Sigmoid colon (tissue), 7 donors: Measurements from ENCODE around the gene TPM1. TPM values are rescaled to one million over a fixed set of nuclear protein-coding genes. Genes with fewer than 3 reads are reported as not detected.
A peak's percentile ranks its signal among the peaks of the same experiment; 100 is the strongest.

Experiments
- DNase-seq: peaks from one replicate; pipeline ENCODE4 v3.0.0-alpha.2; 2019
- H3K27ac ChIP-seq, 4 donors: fragments of 200-600 bp; sonication (generic); one replicate each; pipeline ENCODE4 v1.5.1; 2016 to 2019; ENCODE audit warnings: mild to moderate bottlenecking in 1 of 4
- H3K27me3 ChIP-seq, 3 donors: fragments of 200-600 bp; sonication (generic); one replicate each; pipeline ENCODE4 v1.5.1; 2019; ENCODE audit warnings: mild to moderate bottlenecking in 1 of 3
- H3K36me3 ChIP-seq, 4 donors: fragments of 200-600 bp; sonication (generic); one replicate each; pipeline ENCODE4 v1.5.1; 2016 to 2019
- H3K4me1 ChIP-seq, 4 donors: fragments of 200-600 bp; sonication (generic); one replicate each; pipeline ENCODE4 v1.5.1; 2017 to 2019
- H3K4me3 ChIP-seq, 4 donors: fragments of 200-600 bp; sonication (generic); one replicate each; pipeline ENCODE4 v1.5.1; 2017 to 2019; ENCODE audit warnings: mild to moderate bottlenecking in 2 of 4, moderate library complexity in 1 of 4
- H3K9me3 ChIP-seq, 4 donors: fragments of 200-600 bp in 3 of 4; sonication (generic) in 3 of 4; one replicate each; pipeline versions ENCODE4 v1.5.1 to v1.6.1; 2013 to 2019
- EP300 ChIP-seq, 4 donors: sonication (generic); formaldehyde crosslinking; IDR thresholded peaks; one replicate each; pipeline ENCODE4 v1.6.1; 2017; ENCODE audit warnings: antibody characterized with exemption in 4 of 4
- POLR2A ChIP-seq, 2 donors: fragments of 450-650 bp; IDR thresholded peaks; one replicate each; pipeline ENCODE4 v1.6.1; 2016; ENCODE audit warnings: antibody characterized with exemption in 2 of 2, mild to moderate bottlenecking in 2 of 2, moderate library complexity in 2 of 2
- POLR2AphosphoS5 ChIP-seq, 4 donors: sonication (generic); formaldehyde crosslinking; IDR thresholded peaks; one replicate each; pipeline ENCODE4 v1.6.1; 2017; ENCODE audit warnings: antibody characterized with exemption in 4 of 4
- WGBS, 2 donors: extraction: QIAGEN DNeasy Blood & Tissue Kit; methylation state at CpG; one replicate each; pipeline ENCODE4 v1.1.7; 2013; 5-methylcytosine and 5-hydroxymethylcytosine counted together
- intact Hi-C: fragments of 100-400 bp; cut with DNase I; formaldehyde crosslinking; loops from one replicate; pipeline ENCODE4 v1.15.1; 2023
- polyA plus RNA-seq, 3 donors: library from polyadenylated mRNA; stranded (reverse); fragments of 200-250 nt; gene quantifications; one replicate each; pipeline ENCODE4 v1.2.3, GENCODE V29; 2013
- total RNA-seq, 4 donors: library from RNA; depleted of rRNA; stranded (reverse); fragments of >200 nt; gene quantifications; one replicate each; pipeline ENCODE4 v1.1.0, GENCODE V29; 2016
- TF ChIP-seq, protein P1 (sequence below), 4 experiments: fragments of 450-650 bp in 3 of 4; fragments of 200-600 bp in 1 of 4; IDR thresholded peaks; one replicate each; pipeline ENCODE4 v1.5.1; 2016 to 2019; ENCODE audit warnings: antibody characterized with exemption in 4 of 4, mild to moderate bottlenecking in 3 of 4, moderate library complexity in 2 of 4
- donor health status: healthy with polysubstance abuse.
- donor health status: Bipolar disorder and iron deficiency.
- donor health status: healthy.

TPM1 gene
- total and polyA plus RNA-seq, 7 donors: 438 to 4,179 (median 2,634) TPM

DNA sequence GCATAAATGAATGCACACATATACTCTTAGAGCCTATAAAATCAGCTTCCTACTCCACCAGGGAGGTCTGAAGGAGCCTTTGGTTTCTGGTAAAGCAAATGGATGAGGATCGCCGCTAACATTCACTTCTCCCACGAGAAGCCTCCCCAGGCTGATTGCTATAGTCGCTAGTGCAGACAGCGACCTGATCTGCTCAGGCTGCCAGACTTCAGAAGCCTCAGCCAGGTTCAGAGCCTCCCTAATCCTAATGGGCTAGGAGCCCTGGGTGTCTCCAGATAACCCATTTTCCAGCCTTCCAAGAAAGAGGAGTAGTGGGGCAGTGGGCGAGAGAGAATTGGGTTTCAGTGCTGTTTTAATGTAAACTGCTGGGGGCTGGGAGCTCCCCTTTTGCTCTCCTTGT is 35.4 kb downstream of the TPM1 start:
- H3K4me1 ChIP-seq: peaks cover 2 to 60% (median 48%) of the 10 kb centered on the region in 4 donors
- 86 to 90% methylated on average over 6 of the region's 6 CpGs for WGBS, 2 donors
- H3K36me3 ChIP-seq: no peaks in the 10 kb centered on the region
- DNase-seq: no peak
- no peaks in the 10 kb centered on the region for H3K27me3 ChIP-seq
- H3K9me3 ChIP-seq: no peaks in the 10 kb centered on the region
- TF ChIP-seq EP300 (IDR thresholded peaks at IDR 0.05): no peak
- TF ChIP-seq POLR2AphosphoS5 (IDR thresholded peaks at IDR 0.05): no peak
- TF ChIP-seq POLR2A (IDR thresholded peaks at IDR 0.05): no peak
- TF ChIP-seq, protein P1, sequence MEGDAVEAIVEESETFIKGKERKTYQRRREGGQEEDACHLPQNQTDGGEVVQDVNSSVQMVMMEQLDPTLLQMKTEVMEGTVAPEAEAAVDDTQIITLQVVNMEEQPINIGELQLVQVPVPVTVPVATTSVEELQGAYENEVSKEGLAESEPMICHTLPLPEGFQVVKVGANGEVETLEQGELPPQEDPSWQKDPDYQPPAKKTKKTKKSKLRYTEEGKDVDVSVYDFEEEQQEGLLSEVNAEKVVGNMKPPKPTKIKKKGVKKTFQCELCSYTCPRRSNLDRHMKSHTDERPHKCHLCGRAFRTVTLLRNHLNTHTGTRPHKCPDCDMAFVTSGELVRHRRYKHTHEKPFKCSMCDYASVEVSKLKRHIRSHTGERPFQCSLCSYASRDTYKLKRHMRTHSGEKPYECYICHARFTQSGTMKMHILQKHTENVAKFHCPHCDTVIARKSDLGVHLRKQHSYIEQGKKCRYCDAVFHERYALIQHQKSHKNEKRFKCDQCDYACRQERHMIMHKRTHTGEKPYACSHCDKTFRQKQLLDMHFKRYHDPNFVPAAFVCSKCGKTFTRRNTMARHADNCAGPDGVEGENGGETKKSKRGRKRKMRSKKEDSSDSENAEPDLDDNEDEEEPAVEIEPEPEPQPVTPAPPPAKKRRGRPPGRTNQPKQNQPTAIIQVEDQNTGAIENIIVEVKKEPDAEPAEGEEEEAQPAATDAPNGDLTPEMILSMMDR (IDR thresholded peaks at IDR 0.05): no peak
- intact Hi-C loops: no loop called here
- H3K4me3 ChIP-seq: no peak overlapping the region
- H3K27ac ChIP-seq: peak overlapping the region in 1 of 4 donors; percentile 97

DNA sequence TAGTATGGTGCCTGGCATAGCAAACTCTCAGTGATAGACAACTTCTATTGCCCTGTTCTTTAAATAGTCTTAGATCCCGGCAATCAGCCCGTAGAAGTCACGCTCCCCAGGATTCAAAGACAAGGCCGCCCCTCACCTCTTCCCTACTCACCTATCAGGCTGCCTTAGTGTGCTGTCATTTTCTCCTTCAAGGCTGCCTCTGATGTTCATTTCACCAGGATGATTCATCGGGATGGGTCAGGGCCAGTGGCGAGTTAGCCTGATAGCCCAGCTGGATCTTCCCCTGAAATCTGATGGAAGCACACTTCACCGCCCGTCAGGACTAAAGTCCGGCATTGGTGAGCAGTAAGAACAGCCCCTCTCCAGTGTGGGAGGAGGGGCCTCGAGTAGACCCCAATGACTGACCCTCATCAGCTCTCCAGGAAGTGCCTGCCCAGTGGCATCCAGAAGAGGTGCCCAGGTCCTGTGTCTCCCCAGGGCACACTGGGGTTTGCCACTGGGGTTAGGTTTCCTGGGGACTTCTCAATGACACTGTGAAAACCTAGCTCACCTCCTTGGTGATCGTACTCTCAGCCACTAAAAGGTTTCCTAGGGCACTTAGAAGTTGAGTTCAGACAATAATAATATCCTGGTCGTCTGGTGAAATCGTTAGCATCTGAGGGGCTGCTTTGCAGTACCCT is 37.5 kb downstream of the TPM1 start:
- intact Hi-C loops: no loop called here
- H3K4me1 ChIP-seq: peaks cover under 1 to 50% (median 40%) of the 10 kb centered on the region in 4 donors
- DNase-seq: no peak
- WGBS, 2 donors: 91% methylated on average over 13 of the region's 13 CpGs
- H3K9me3 ChIP-seq: no peaks in the 10 kb centered on the region
- TF ChIP-seq POLR2A (IDR thresholded peaks at IDR 0.05) (no peak), POLR2AphosphoS5 (IDR thresholded peaks at IDR 0.05) (no peak), EP300 (IDR thresholded peaks at IDR 0.05) (no peak)
- peak overlapping the region in 3 of 4 donors; percentile 16 to 71 (median 68) for H3K27ac ChIP-seq
- H3K4me3 ChIP-seq: no peak overlapping the region
- H3K27me3 ChIP-seq: no peaks in the 10 kb centered on the region
- H3K36me3 ChIP-seq: no peaks in the 10 kb centered on the region

GRCh38 chr15:63080634-63081250 is 38.2 kb downstream of the TPM1 start:
- TF ChIP-seq EP300 (IDR thresholded peaks at IDR 0.05) (no peak), POLR2A (IDR thresholded peaks at IDR 0.05) (no peak), POLR2AphosphoS5 (IDR thresholded peaks at IDR 0.05) (no peak)
- TF ChIP-seq, protein P1 (IDR thresholded peaks at IDR 0.05): no peak
- H3K9me3 ChIP-seq: no peaks in the 10 kb centered on the region
- H3K4me3 ChIP-seq: no peak overlapping the region
- H3K36me3 ChIP-seq: no peaks in the 10 kb centered on the region
- WGBS, 2 donors: 94 to 97% methylated on average over 10 of the region's 10 CpGs
- no peaks in the 10 kb centered on the region for H3K27me3 ChIP-seq
- intact Hi-C loops: no loop called here
- peak overlapping the region in 3 of 4 donors; percentile 16 to 71 (median 68) for H3K27ac ChIP-seq
- no peak for DNase-seq
- peaks cover 0 to 43% (median 35%) of the 10 kb centered on the region in 4 donors for H3K4me1 ChIP-seq

DNA sequence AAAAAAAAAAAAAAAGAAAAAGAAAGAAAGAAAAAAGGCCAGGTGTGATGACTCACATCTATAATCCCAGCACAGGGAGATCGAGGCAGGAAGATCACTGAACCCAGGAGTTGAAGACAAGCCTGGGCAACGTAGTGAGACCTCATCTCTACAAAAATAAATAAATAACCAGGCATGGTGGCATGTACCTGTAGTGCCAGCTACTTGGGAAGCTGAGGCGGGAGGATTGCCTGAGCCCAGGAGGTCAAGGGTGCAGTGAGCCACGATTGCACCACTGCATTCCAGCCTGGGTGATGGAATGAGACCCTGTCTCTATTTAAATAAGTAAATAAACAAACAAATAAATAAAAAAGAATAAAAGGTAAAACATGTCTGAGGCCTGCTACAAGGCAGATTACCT is 39.8 kb downstream of the TPM1 start:
- intact Hi-C loops: loop anchor here (1.0 kb wide), 1 partner anchor 35 kb away; no protein-coding TSS in a partner anchor
- WGBS, 2 donors: 51 to 73% methylated on average over 4 of the region's 4 CpGs
- no peak for TF ChIP-seq POLR2A (IDR thresholded peaks at IDR 0.05)
- TF ChIP-seq, protein P1 (IDR thresholded peaks at IDR 0.05): no peak
- TF ChIP-seq POLR2AphosphoS5 (IDR thresholded peaks at IDR 0.05): no peak
- no peak for TF ChIP-seq EP300 (IDR thresholded peaks at IDR 0.05)
- Histone ChIP-seq H3K27ac (peak overlapping the region in 2 of 4 donors; percentile 73 to 81), H3K27me3 (no peaks in the 10 kb centered on the region), H3K4me3 (no peak overlapping the region), H3K9me3 (no peaks in the 10 kb centered on the region), H3K36me3 (no peaks in the 10 kb centered on the region), H3K4me1 (peaks cover 0 to 32% (median 28%) of the 10 kb centered on the region in 4 donors)
- DNase-seq: no peak

- intact Hi-C loops: no loop called here
- no peak overlapping the region for H3K4me3 ChIP-seq
- no peaks in the 10 kb centered on the region for H3K27me3 ChIP-seq
- 88 to 92% methylated on average over 12 of the region's 12 CpGs for WGBS, 2 donors
- no peaks in the 10 kb centered on the region for H3K36me3 ChIP-seq
- peaks cover 0 to 33% (median 28%) of the 10 kb centered on the region in 4 donors for H3K4me1 ChIP-seq
- peak overlapping the region; percentile 21 to 81 (median 72) for H3K27ac ChIP-seq
- peak; percentile 88 for DNase-seq
- H3K9me3 ChIP-seq: no peaks in the 10 kb centered on the region
- TF ChIP-seq POLR2AphosphoS5 (IDR thresholded peaks at IDR 0.05) (peak; percentile 74 to 89 (median 82)), EP300 (IDR thresholded peaks at IDR 0.05) (peak in 2 of 4 donors; percentile 46 to 60)
- TF ChIP-seq, protein P1 (IDR thresholded peaks at IDR 0.05): no peak
Observed at GRCh38 chr15:63083044-63083443, 40.5 kb downstream of the TPM1 start.
